Panc1 (cell line): Measurements from ENCODE around the gene MACROD1. TPM values are rescaled to one million over a fixed set of nuclear protein-coding genes. Genes with fewer than 3 reads are reported as not detected.

Experiments used
- ATAC-seq: fragments of 200-7000 bp; cut with Tn5 transposase; 2 replicates; pipeline ENCODE4 v1.9.1; 2020; ENCODE audit warnings: mild to moderate bottlenecking, moderate library complexity
- BruUV-seq: library from RNA; stranded (reverse); fragments of 400-500 nt; replicated peaks from 2 replicates; lab custom pipeline; 2021; lab: Mats Ljungman, UMichigan
- CTCF ChIA-PET: fragments of 300-600 bp; sonication (Branson Sonifier 250); formaldehyde crosslinking; loops from one replicate; lab custom pipeline; 2022; ENCODE audit warnings: antibody characterized with exemption; lab: Charles Lee
- POLR2A ChIA-PET: fragments of 300-600 bp; sonication (Branson Sonifier 250); formaldehyde crosslinking; loops from one replicate; lab custom pipeline; 2022; ENCODE audit warnings: antibody characterized with exemption; lab: Charles Lee
- DNase-seq: peaks from one replicate; pipeline ENCODE4 v3.0.0-alpha.2; 2010; ENCODE audit warnings: low read depth, low spot score
- H3K27ac ChIP-seq: 2 replicates; pipeline ENCODE4 v1.5.1; 2011; ENCODE audit warnings: mild to moderate bottlenecking, low read length, inconsistent platforms
- H3K27me3 ChIP-seq: fragments of 200-500 bp; sonication (Bioruptor generic); 2 replicates; pipeline ENCODE4 v1.6.0; 2014; ENCODE audit warnings: low read length, inconsistent platforms; ENCODE audit not compliant: control insufficient read depth, insufficient read depth
- H3K36me3 ChIP-seq: fragments of 200-500 bp; sonication (Bioruptor generic); 2 replicates; pipeline ENCODE4 v1.5.1; 2014; ENCODE audit warnings: inconsistent platforms, mild to moderate bottlenecking, low read length, moderate library complexity; ENCODE audit not compliant: control insufficient read depth, insufficient read depth
- H3K4me1 ChIP-seq: 2 replicates; pipeline ENCODE4 v1.5.1; 2011; ENCODE audit warnings: inconsistent platforms, mild to moderate bottlenecking, low read length, moderate library complexity; ENCODE audit not compliant: control insufficient read depth, insufficient read depth
- H3K4me3 ChIP-seq, 2 experiments: 2 replicates each; pipeline ENCODE4 v1.5.1; 2011 to 2012; ENCODE audit warnings: low read depth in 2 of 2, low read length in 2 of 2, mild to moderate bottlenecking in 2 of 2, inconsistent platforms in 1 of 2, moderate library complexity in 1 of 2
- H3K9me3 ChIP-seq: fragments of 200-500 bp; sonication (Bioruptor generic); 2 replicates; pipeline ENCODE4 v1.5.1; 2014; ENCODE audit warnings: low read depth, mild to moderate bottlenecking, inconsistent platforms, low read length, moderate library complexity; ENCODE audit not compliant: control insufficient read depth, insufficient read depth
- POLR2AphosphoS5 ChIP-seq: IDR thresholded peaks from 2 replicates; pipeline ENCODE4 v1.6.1; 2012; ENCODE audit warnings: mild to moderate bottlenecking, low read depth, low read length, moderate library complexity
- SIN3A ChIP-seq: IDR thresholded peaks from 2 replicates; pipeline ENCODE4 v1.6.1; 2012; ENCODE audit warnings: low read depth, mild to moderate bottlenecking, low read length, moderate library complexity, borderline replicate concordance; ENCODE audit not compliant: insufficient read depth
- TCF7L2 ChIP-seq: IDR thresholded peaks from 2 replicates; pipeline ENCODE4 v1.6.1; 2011; ENCODE audit warnings: mild to moderate bottlenecking, low read depth, low read length, inconsistent platforms
- in situ Hi-C: cut with HindIII; loops from 2 replicates; pipeline ENCODE4 v1.10.0; 2016; ENCODE audit warnings: low sequenced_read_pairs, low pct_unique_long_range_greater_than_20kb
- intact Hi-C: fragments of 100-400 bp; cut with micrococcal nuclease; formaldehyde crosslinking; loops from one replicate; pipeline ENCODE4 v1.10.0; 2022; ENCODE audit not compliant: unreplicated experiment
- total RNA-seq: library from RNA; stranded (reverse); gene quantifications from one replicate; pipeline ENCODE4 v1.2.1, GENCODE V29; 2021; ENCODE audit not compliant: unreplicated experiment
- TF ChIP-seq, protein P1 (sequence below): fragments of 450-650 bp; IDR thresholded peaks from 2 replicates; pipeline ENCODE4 v1.5.1; 2017; ENCODE audit warnings: mild to moderate bottlenecking
- TF ChIP-seq, protein P2 (sequence below), 2 experiments: IDR thresholded peaks; 2 replicates each; pipeline ENCODE4 v1.6.1; 2011 to 2012; ENCODE audit warnings: low read depth in 2 of 2, control low read depth in 1 of 2, low read length in 1 of 2, mild to moderate bottlenecking in 1 of 2, moderate library complexity in 1 of 2; ENCODE audit not compliant: insufficient read depth in 1 of 2

Gene MACROD1
- total RNA-seq, 1 experiment from 2014 or later, result 16.8 TPM

DNA sequence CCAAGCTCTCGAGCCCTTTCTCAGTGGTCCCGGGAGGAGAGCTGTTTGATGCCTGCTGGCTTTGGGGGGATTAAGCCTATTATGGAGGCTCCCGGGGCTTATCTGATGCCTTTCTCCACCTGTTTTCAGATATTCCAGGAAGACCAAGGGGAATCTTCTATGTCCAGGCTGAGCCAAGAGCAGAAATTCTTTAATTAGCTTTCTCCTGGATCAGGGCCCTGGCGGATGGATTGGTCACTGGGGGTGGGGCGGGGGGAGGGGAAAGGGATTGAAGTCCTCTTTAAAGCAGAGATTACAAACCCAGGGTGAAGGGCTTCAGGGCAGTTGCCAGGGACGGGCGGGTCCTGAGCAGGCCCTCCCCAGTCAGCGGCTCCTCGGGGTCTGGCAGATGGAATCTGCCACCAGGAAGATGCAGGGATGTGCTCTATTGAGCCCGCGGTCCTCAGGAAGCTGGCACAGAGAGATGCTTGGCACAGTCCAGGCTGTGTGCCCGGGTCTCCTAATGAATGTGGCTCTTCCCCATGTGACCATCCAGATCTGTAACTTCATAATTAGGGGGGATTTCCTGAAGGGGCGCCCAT, 33.6 kb downstream of the MACROD1 start:
- intact Hi-C loops (no loop called here), in situ Hi-C loops (no loop called here)
- Histone ChIP-seq H3K27me3 (no peaks in the 10 kb centered on the region), H3K4me3 (no peak overlapping the region), H3K27ac (no peak overlapping the region), H3K36me3 (no peaks in the 10 kb centered on the region), H3K9me3 (no peaks in the 10 kb centered on the region), H3K4me1 (peaks cover 12% of the 10 kb centered on the region)
- DNase-seq, result no peak
- TF ChIP-seq, protein P1, sequence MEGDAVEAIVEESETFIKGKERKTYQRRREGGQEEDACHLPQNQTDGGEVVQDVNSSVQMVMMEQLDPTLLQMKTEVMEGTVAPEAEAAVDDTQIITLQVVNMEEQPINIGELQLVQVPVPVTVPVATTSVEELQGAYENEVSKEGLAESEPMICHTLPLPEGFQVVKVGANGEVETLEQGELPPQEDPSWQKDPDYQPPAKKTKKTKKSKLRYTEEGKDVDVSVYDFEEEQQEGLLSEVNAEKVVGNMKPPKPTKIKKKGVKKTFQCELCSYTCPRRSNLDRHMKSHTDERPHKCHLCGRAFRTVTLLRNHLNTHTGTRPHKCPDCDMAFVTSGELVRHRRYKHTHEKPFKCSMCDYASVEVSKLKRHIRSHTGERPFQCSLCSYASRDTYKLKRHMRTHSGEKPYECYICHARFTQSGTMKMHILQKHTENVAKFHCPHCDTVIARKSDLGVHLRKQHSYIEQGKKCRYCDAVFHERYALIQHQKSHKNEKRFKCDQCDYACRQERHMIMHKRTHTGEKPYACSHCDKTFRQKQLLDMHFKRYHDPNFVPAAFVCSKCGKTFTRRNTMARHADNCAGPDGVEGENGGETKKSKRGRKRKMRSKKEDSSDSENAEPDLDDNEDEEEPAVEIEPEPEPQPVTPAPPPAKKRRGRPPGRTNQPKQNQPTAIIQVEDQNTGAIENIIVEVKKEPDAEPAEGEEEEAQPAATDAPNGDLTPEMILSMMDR, result no peak
- TF ChIP-seq SIN3A (no peak), TCF7L2 (no peak), POLR2AphosphoS5 (no peak)
- TF ChIP-seq, protein P2, sequence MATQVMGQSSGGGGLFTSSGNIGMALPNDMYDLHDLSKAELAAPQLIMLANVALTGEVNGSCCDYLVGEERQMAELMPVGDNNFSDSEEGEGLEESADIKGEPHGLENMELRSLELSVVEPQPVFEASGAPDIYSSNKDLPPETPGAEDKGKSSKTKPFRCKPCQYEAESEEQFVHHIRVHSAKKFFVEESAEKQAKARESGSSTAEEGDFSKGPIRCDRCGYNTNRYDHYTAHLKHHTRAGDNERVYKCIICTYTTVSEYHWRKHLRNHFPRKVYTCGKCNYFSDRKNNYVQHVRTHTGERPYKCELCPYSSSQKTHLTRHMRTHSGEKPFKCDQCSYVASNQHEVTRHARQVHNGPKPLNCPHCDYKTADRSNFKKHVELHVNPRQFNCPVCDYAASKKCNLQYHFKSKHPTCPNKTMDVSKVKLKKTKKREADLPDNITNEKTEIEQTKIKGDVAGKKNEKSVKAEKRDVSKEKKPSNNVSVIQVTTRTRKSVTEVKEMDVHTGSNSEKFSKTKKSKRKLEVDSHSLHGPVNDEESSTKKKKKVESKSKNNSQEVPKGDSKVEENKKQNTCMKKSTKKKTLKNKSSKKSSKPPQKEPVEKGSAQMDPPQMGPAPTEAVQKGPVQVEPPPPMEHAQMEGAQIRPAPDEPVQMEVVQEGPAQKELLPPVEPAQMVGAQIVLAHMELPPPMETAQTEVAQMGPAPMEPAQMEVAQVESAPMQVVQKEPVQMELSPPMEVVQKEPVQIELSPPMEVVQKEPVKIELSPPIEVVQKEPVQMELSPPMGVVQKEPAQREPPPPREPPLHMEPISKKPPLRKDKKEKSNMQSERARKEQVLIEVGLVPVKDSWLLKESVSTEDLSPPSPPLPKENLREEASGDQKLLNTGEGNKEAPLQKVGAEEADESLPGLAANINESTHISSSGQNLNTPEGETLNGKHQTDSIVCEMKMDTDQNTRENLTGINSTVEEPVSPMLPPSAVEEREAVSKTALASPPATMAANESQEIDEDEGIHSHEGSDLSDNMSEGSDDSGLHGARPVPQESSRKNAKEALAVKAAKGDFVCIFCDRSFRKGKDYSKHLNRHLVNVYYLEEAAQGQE (IDR thresholded peaks at IDR 0.05; ENCODE audit: insufficient read depth in 1 of 2, low read depth in 2 of 2, low read length in 1 of 2), result no peak
- POLR2A ChIA-PET, result interaction anchor here (0.6 kb wide), 1 partner anchor 92 kb away, joined by 3 read pairs; no protein-coding TSS in a partner anchor
- no peak for ATAC-seq
- CTCF ChIA-PET, result interaction anchor here (0.6 kb wide), 1 partner anchor 16 kb away, joined by 4 read pairs; no protein-coding TSS in a partner anchor
- no TSS peak for BruUV-seq

DNA sequence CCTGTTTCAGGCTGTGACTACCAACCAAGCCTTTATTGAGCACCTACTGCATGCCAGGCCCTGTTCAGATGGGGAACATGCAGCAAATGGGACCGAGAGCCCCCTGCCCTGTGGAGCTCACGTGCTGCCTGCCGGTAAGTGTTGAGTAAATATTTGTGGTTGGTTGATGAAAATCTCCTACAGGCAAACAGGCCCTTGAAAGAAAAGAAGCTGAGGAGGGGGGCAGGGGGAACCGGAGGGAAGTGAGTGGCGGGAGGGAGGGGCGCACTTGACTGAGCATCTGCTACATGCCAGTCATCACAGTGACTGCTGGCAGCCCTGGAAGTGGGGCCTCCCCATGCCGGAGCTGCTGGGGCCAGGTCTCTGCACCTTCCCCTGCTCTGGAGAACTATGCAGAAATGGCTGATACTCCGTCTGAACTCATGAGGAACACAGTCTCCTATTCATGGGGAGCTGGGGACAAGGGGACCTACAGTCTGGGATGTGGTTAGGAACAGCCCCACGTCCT, 34.2 kb downstream of the MACROD1 start:
- Histone ChIP-seq H3K27ac (no peak overlapping the region), H3K4me1 (peaks cover 12% of the 10 kb centered on the region), H3K36me3 (no peaks in the 10 kb centered on the region), H3K4me3 (no peak overlapping the region), H3K27me3 (no peaks in the 10 kb centered on the region), H3K9me3 (no peaks in the 10 kb centered on the region)
- TF ChIP-seq TCF7L2, result no peak
- TF ChIP-seq SIN3A, result no peak
- TF ChIP-seq, protein P1, result no peak
- TF ChIP-seq, protein P2 (IDR thresholded peaks at IDR 0.05; ENCODE audit: insufficient read depth in 1 of 2, low read depth in 2 of 2, low read length in 1 of 2), result no peak
- no peak for TF ChIP-seq POLR2AphosphoS5
- ChIA-PET POLR2A (interaction anchor here (0.6 kb wide), 1 partner anchor 91 kb away, joined by 3 read pairs; no protein-coding TSS in a partner anchor), CTCF (no interaction called here)
- intact Hi-C loops, result no loop called here
- ATAC-seq (no peak), DNase-seq (no peak)
- BruUV-seq, result no TSS peak
- in situ Hi-C loops, result no loop called here
